Stimulated activated CD4-positive, alpha-beta T cell treated with anti-CD3 and anti-CD28 coated beads, Interleukin-2, amount 100 ng/mL, for 4 hours (primary cell): ENCODE results near the gene AGA.

Experiments
- DNase-seq: peaks from one replicate; pipeline ENCODE4 v3.0.0-alpha.2; 2020; ENCODE audit warnings: low read depth

The AGA gene

DNA sequence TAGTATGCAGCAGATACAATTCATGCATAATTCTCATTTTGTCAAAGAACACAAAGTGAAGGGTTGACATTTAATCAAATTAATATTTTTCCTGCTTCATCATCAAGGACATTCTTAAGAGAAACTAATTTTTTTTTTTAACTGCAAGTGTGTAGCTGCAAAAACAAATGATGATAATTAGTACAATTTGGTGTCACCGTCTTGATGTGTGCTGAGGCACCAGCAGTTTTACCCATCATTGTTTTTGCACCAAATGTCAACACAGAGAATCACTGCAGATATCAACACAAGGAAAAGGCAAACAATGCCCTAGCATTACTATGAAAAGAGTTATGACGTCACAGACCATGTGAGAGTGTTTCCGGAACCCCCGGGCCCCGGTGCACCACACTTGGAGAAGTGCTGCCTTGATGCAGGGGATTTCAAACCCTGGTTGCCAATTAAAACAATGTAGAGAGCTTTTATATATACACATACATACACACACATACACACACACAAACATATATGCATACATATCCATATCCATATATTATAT is 55.9 kb downstream of the AGA start:
- no peak for DNase-seq

DNA sequence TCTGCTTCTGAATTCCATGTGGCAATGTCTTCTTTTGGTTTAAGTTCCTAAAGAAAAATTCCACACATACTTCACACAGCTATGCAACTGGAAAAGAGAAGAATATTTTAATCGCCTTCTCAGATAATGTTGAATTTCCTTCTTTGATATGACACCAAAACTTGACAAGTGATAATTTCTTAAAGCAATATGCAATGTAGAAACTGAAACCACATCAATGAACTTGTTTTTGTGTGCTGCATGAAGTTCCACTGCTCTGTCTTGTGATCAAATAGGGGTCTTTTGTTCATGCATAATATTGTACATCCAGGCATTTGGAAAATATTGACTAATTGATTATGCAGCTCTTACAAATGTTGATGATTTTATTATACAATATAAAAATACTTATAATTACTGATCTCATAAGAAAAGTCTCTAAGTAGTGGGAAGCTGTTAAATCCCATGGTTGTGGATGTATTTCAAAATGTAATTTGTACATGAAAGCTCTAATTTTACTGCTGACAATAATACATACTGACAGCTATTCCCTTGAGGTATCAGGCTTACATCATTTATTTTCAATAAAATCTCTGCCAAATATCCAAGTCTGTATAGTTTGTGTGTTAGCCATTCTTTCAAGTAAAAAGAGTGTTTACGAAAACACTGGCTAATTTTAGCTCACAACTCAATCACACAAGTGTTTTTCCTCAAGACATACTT is 56.5 kb downstream of the AGA start:
- no peak for DNase-seq

DNA sequence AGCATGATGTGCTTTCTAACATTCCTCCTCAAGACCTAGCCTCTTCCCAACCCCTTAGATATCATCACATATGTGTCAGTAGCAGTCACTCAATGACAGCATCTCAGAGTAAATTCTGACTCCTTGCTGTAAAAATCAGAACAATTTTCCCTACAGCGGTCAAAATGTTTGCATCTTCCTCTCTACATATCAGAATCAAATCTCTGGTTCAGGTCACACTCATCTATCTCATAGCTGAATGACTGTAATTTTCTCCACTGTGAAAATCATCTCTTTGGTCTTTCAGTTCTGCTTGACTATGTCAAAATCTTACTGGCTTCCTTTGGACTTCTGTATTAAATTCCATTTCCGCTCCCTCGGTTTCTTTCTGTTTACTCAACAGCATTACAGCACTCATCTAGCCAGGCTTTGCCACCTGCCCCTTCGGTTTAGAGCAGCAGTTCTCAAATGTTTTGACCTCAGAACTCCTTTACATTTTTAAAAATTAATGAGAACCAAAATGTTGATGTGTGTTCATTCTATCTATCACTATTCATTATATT is 57.3 kb downstream of the AGA start:
- DNase-seq, result no peak

DNA sequence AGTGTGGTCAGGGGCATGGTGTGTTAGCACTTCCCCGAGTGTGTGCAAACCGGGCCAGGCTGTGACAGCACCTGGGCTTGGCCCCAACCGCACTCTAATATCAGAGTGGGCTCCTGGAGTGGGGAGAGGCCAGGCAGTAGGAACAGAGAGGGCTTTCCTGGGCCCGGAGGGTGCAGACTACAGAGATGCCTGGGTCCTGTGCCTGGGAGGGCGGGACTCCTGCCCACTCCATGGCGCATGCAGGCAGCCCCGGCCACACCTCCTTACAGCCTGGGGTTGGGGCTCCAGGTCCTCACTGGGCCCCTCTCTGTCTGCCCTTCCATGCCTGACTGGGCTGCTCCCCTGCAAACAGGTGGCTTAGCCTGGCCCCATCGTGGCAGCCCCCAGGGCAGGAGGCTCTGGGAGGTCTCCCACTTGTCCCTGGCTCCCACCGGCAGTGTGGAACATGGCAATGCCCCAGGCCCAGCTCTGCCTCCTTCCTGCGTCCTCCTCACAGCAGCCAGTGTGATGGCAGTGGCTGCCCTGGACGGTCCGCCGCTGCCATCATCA is 60.4 kb downstream of the AGA start:
- DNase-seq, result no peak
